Liver (tissue), 3 donors: Measurements from ENCODE around the gene TTLL7.
A peak's percentile ranks its signal among the peaks of the same experiment; 100 is the strongest.

ENCODE experiments used
- CTCF ChIP-seq: fragments of 150-350 bp; IDR thresholded peaks from 2 replicates; pipeline ENCODE4 v1.5.1; 2017; ENCODE audit warnings: improper control_type of control experiment, low read depth, low read length; ENCODE audit not compliant: missing input control
- RAD21 ChIP-seq, 2 donors: IDR thresholded peaks; 2 replicates each; pipeline ENCODE4 v1.6.1; 2016; ENCODE audit warnings: antibody characterized with exemption in 2 of 2, mild to moderate bottlenecking in 2 of 2
- TAF1 ChIP-seq: conservative IDR thresholded peaks from 2 replicates; pipeline ENCODE4 v1.6.1; 2016; ENCODE audit warnings: antibody characterized with exemption, mild to moderate bottlenecking
- TF ChIP-seq, protein P1 (sequence below): IDR thresholded peaks from 2 replicates; pipeline ENCODE4 v1.6.1; 2016; ENCODE audit warnings: antibody characterized with exemption
- TF ChIP-seq, protein P2 (sequence below): IDR thresholded peaks from 2 replicates; pipeline ENCODE4 v1.6.1; 2016; ENCODE audit warnings: antibody characterized with exemption, mild to moderate bottlenecking
- donor health status: healthy.
- donor health status: healthy.

DNA sequence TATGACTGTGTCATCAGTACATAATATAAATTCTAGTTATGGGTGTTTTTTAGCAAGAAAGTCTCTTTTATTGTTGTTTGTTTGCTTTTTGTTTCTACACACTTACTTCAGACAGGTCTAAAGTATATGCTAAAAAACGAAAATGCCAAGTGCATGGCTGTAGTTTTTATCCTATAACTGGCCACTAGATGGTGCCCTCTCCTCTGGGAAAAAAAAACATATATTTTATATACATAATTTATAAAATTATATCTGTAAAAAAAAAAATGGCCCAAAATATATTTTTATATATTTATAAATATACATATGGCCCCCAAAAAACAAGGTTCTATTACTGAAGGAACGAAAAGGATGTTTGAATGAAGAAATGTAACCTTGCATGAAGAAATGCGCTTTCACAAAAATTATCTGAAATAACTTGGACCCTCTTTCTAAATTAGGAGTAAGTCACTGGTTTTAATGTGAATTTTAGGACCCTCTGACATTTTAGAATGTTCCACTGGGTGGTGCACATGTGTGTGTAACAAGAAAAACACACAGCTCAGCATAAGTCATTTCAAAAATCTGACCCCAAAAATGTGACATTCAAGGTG is 93.5 kb downstream of the TTLL7 start:
- no peak for TF ChIP-seq TAF1
- peak; percentile 59 for TF ChIP-seq CTCF
- TF ChIP-seq RAD21 (IDR thresholded peaks at IDR 0.05), result peak; percentile 68 to 73
- TF ChIP-seq, protein P1, sequence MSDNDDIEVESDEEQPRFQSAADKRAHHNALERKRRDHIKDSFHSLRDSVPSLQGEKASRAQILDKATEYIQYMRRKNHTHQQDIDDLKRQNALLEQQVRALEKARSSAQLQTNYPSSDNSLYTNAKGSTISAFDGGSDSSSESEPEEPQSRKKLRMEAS, result no peak
- TF ChIP-seq, protein P2, sequence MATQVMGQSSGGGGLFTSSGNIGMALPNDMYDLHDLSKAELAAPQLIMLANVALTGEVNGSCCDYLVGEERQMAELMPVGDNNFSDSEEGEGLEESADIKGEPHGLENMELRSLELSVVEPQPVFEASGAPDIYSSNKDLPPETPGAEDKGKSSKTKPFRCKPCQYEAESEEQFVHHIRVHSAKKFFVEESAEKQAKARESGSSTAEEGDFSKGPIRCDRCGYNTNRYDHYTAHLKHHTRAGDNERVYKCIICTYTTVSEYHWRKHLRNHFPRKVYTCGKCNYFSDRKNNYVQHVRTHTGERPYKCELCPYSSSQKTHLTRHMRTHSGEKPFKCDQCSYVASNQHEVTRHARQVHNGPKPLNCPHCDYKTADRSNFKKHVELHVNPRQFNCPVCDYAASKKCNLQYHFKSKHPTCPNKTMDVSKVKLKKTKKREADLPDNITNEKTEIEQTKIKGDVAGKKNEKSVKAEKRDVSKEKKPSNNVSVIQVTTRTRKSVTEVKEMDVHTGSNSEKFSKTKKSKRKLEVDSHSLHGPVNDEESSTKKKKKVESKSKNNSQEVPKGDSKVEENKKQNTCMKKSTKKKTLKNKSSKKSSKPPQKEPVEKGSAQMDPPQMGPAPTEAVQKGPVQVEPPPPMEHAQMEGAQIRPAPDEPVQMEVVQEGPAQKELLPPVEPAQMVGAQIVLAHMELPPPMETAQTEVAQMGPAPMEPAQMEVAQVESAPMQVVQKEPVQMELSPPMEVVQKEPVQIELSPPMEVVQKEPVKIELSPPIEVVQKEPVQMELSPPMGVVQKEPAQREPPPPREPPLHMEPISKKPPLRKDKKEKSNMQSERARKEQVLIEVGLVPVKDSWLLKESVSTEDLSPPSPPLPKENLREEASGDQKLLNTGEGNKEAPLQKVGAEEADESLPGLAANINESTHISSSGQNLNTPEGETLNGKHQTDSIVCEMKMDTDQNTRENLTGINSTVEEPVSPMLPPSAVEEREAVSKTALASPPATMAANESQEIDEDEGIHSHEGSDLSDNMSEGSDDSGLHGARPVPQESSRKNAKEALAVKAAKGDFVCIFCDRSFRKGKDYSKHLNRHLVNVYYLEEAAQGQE, result no peak
